Smooth muscle cell (in vitro differentiated cells): Measurements from ENCODE around the gene GLB1L3. TPM values are rescaled to one million over a fixed set of nuclear protein-coding genes. Genes with fewer than 3 reads are reported as not detected.

Source experiments
- DNase-seq: peaks from one replicate; lab custom pipeline; 2025; ENCODE audit not compliant: unreplicated experiment; lab: John Stamatoyannopoulos, UW
- H2AFZ ChIP-seq: fragments of 200-600 bp; sonication (generic); 2 replicates; pipeline ENCODE4 v1.6.0; 2016; ENCODE audit warnings: antibody characterized with exemption, low read depth, mild to moderate bottlenecking
- H3F3A ChIP-seq: fragments of 200-600 bp; sonication (generic); 2 replicates; pipeline ENCODE4 v1.6.0; 2017; ENCODE audit warnings: antibody characterized with exemption, low read depth
- H3K27ac ChIP-seq: fragments of 200-600 bp; sonication (generic); 2 replicates; pipeline ENCODE4 v1.5.1; 2016; ENCODE audit warnings: low read depth, mild to moderate bottlenecking
- H3K27me3 ChIP-seq: fragments of 200-600 bp; sonication (generic); 2 replicates; pipeline ENCODE4 v1.6.1; 2016; ENCODE audit warnings: low read depth, mild to moderate bottlenecking
- H3K36me3 ChIP-seq: fragments of 200-600 bp; sonication (generic); 2 replicates; pipeline ENCODE4 v1.5.1; 2016; ENCODE audit warnings: low read depth
- H3K4me1 ChIP-seq: fragments of 200-600 bp; sonication (generic); 2 replicates; pipeline ENCODE4 v1.5.1; 2016; ENCODE audit warnings: low read depth
- H3K4me2 ChIP-seq: fragments of 200-600 bp; sonication (generic); 2 replicates; pipeline ENCODE4 v1.6.0; 2016; ENCODE audit warnings: mild to moderate bottlenecking
- H3K4me3 ChIP-seq: fragments of 200-600 bp; sonication (generic); 2 replicates; pipeline ENCODE4 v1.5.1; 2016; ENCODE audit warnings: mild to moderate bottlenecking
- H3K79me2 ChIP-seq: fragments of 200-600 bp; sonication (generic); 2 replicates; pipeline ENCODE4 v1.6.0; 2016; ENCODE audit warnings: low read depth, mild to moderate bottlenecking
- H3K9ac ChIP-seq: fragments of 200-600 bp; sonication (generic); 2 replicates; pipeline ENCODE4 v1.6.0; 2016; ENCODE audit warnings: low read depth
- H3K9me3 ChIP-seq: fragments of 200-600 bp; sonication (generic); replicated peaks from 2 replicates; pipeline ENCODE4 v1.5.1; 2016; ENCODE audit warnings: low read depth
- H4K20me1 ChIP-seq: fragments of 200-600 bp; sonication (generic); 2 replicates; pipeline ENCODE4 v1.6.0; 2016; ENCODE audit warnings: low read depth
- CTCF ChIP-seq: fragments of 200-600 bp; sonication (generic); IDR thresholded peaks from 2 replicates; pipeline ENCODE4 v1.5.1; 2017; ENCODE audit warnings: borderline replicate concordance, mild to moderate bottlenecking, antibody characterized with exemption; ENCODE audit not compliant: insufficient read depth, poor library complexity, severe bottlenecking
- WGBS: methylation state at CpG from one replicate; pipeline ENCODE4 v1.1.7; 2016; ENCODE audit warnings: low lambda C conversion rate; 5-methylcytosine and 5-hydroxymethylcytosine counted together
- polyA plus RNA-seq: library from polyadenylated mRNA; unstranded; fragments of >200 nt; fragmentation: Nextera tagmentation; extraction: Ambion mirVana; gene quantifications from 2 replicates; pipeline ENCODE4 v1.2.1, GENCODE V29; 2016
- total RNA-seq: library from RNA; depleted of rRNA; stranded (reverse); fragments of >200 nt; gene quantifications from 2 replicates; pipeline ENCODE4 v1.2.3, GENCODE V29; 2014

The GLB1L3 gene
- total and polyA plus RNA-seq, 2 experiments from 2014 or later, result not detected

DNA sequence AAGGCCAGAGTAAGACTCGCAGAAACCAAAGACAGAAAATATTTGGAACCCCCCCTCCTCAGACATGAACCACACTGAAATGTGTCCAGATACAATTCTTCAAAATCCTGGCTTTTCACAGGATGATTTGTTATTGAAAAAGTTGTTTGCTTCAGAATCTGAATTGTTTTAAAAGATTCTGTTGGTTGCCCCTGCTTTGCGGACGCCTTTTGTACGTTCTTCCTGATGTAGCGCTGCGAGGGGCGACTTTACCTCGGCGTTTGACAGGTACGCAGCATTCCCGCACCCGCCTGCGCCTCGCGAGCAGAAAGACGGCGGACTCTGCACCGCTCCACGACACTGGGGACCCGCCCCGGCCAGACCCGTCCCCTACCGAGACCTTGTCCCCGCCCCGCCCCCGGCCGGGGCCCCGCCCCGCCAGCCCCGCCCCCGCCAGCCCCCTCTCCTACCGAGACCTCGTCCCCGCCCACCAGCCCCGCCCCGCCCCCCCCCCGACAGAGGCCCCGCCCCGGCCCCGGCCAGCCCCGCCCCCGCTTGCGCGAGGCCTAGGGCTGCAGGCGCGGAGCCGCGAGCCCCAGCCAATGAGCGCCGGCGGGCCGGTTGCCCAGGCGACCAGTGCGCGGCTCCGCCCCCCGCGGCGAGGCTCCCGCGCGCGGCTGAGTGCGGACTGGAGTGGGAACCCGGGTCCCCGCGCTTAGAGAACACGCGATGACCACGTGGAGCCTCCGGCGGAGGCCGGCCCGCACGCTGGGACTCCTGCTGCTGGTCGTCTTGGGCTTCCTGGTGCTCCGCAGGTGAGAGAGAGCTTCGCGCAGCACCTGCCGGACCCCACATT is 55.4 kb downstream of the GLB1L3 start, which contains the start of gene GLB1L2:
Gene GLB1L2 (plus strand): TSS at position 635 of the 835 bp plus-strand sequence. CDS start 74 bp downstream, at position 709.
- H3K4me2 ChIP-seq, result peak within 1 kb of the TSS; percentile 94
- H3K9ac ChIP-seq, result no peak within 1 kb of the TSS
- peak; percentile 32 for DNase-seq
- WGBS, result 1% methylated on average over 44 of the region's 80 CpGs
- H3K79me2 ChIP-seq, result no peaks in the 10 kb centered on the region
- no peaks in the 10 kb centered on the region for H3K36me3 ChIP-seq
- H2AFZ ChIP-seq, result peak within 1 kb of the TSS; percentile 87
- no peaks in the 10 kb centered on the region for H3F3A ChIP-seq
- peaks cover 18% of the 10 kb centered on the region for H3K27me3 ChIP-seq
- TF ChIP-seq CTCF, result no peak
- H3K4me3 ChIP-seq, result peak within 1 kb of the TSS; percentile 57
- no peak within 1 kb of the TSS for H3K27ac ChIP-seq
- H3K4me1 ChIP-seq, result peaks cover 6% of the 10 kb centered on the region
- no peaks in the 10 kb centered on the region for H4K20me1 ChIP-seq
- no peaks in the 10 kb centered on the region for H3K9me3 ChIP-seq

- no peaks in the 10 kb centered on the region for H3F3A ChIP-seq
- no peaks in the 10 kb centered on the region for H4K20me1 ChIP-seq
- H3K4me1 ChIP-seq, result peaks cover 6% of the 10 kb centered on the region
- peak overlapping the region; percentile 63 for H2AFZ ChIP-seq
- no peaks in the 10 kb centered on the region for H3K36me3 ChIP-seq
- H3K4me2 ChIP-seq, result peak overlapping the region; percentile 88
- H3K27ac ChIP-seq, result no peak overlapping the region
- WGBS, result under 1% methylated on average over 13 of the region's 40 CpGs
- no peak overlapping the region for H3K9ac ChIP-seq
- peak overlapping the region; percentile 51 for H3K4me3 ChIP-seq
- peaks cover 18% of the 10 kb centered on the region for H3K27me3 ChIP-seq
- DNase-seq, result no peak
- TF ChIP-seq CTCF, result no peak
- no peaks in the 10 kb centered on the region for H3K79me2 ChIP-seq
- no peaks in the 10 kb centered on the region for H3K9me3 ChIP-seq
These were observed 56.0 kb downstream of the GLB1L3 start for GRCh38 chr11:134332189-134332631.

- H3K27ac ChIP-seq, result no peak overlapping the region
- H3K9ac ChIP-seq, result no peak overlapping the region
- H3K4me3 ChIP-seq, result no peak overlapping the region
- no peak for DNase-seq
- peaks cover 18% of the 10 kb centered on the region for H3K27me3 ChIP-seq
- no peaks in the 10 kb centered on the region for H3K36me3 ChIP-seq
- H3K4me2 ChIP-seq, result no peak overlapping the region
- H3K9me3 ChIP-seq, result no peaks in the 10 kb centered on the region
- no peak for TF ChIP-seq CTCF
- H3F3A ChIP-seq, result no peaks in the 10 kb centered on the region
- peaks cover 6% of the 10 kb centered on the region for H3K4me1 ChIP-seq
- no peak overlapping the region for H2AFZ ChIP-seq
- 79% methylated on average over 7 of the region's 7 CpGs for WGBS
- H4K20me1 ChIP-seq, result no peaks in the 10 kb centered on the region
- no peaks in the 10 kb centered on the region for H3K79me2 ChIP-seq
These were observed 56.6 kb downstream of the GLB1L3 start for GRCh38 chr11:134332782-134333181.
